Nephron progenitor cell (in vitro differentiated cells): ENCODE data around the gene MND1.

Experiments
- DNase-seq: peaks from one replicate; pipeline ENCODE4 v3.0.0; 2021
- H3K27ac Mint-ChIP-seq: 2 replicates; pipeline ENCODE4 v1.8.0; 2021; ENCODE audit warnings: mild to moderate bottlenecking, moderate library complexity, mixed read lengths
- H3K27me3 Mint-ChIP-seq: 2 replicates; pipeline ENCODE4 v1.8.0; 2021; ENCODE audit warnings: mild to moderate bottlenecking, low read depth, mixed read lengths; ENCODE audit not compliant: poor library complexity
- H3K36me3 Mint-ChIP-seq: 2 replicates; pipeline ENCODE4 v1.8.0; 2021; ENCODE audit warnings: low read depth, mixed read lengths
- H3K4me1 Mint-ChIP-seq: 2 replicates; pipeline ENCODE4 v1.8.0; 2021; ENCODE audit warnings: mixed read lengths
- H3K4me3 Mint-ChIP-seq: 2 replicates; pipeline ENCODE4 v1.8.0; 2021; ENCODE audit warnings: mild to moderate bottlenecking, moderate library complexity, mixed read lengths
- H3K9me3 Mint-ChIP-seq: 2 replicates; pipeline ENCODE4 v1.8.0; 2021; ENCODE audit warnings: mild to moderate bottlenecking, moderate library complexity, mixed read lengths
- CTCF ChIP-seq: fragments of 200-600 bp; sonication (generic); IDR thresholded peaks from 2 replicates; pipeline ENCODE4 v1.5.0; 2021; ENCODE audit warnings: antibody characterized with exemption

The MND1 gene

GRCh38 chr4:153327247-153327646 is 17.2 kb upstream of the MND1 start:
- Mint-ChIP-seq H3K27me3 (peaks cover 4% of the 10 kb centered on the region), H3K9me3 (no peaks in the 10 kb centered on the region), H3K4me3 (no peak overlapping the region), H3K27ac (no peak overlapping the region), H3K4me1 (no peaks in the 10 kb centered on the region), H3K36me3 (peaks cover 34% of the 10 kb centered on the region)
- TF ChIP-seq CTCF, result no peak
- no peak for DNase-seq

DNA sequence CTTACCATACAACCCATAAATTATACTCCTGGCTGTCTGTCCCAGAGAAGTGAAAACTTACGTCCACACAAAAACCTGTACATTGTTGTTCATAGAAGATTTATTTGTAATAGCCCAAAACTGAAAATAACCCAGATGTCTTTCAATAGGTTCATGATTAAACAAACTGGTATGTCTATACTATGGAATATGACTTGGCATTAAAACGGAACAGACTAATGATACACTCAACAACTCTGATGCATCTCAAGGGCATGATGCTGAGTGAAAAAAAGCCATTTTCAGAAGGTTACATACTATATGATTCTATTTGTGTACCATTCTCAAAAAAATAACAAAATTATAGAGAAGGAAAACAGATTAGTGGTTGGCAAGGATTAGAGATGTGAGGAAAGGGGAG is 11.6 kb upstream of the MND1 start:
- no peaks in the 10 kb centered on the region for H3K27me3 Mint-ChIP-seq
- H3K4me3 Mint-ChIP-seq, result no peak overlapping the region
- DNase-seq, result no peak
- H3K36me3 Mint-ChIP-seq, result peaks cover 47% of the 10 kb centered on the region
- no peak overlapping the region for H3K27ac Mint-ChIP-seq
- H3K9me3 Mint-ChIP-seq, result no peaks in the 10 kb centered on the region
- H3K4me1 Mint-ChIP-seq, result no peaks in the 10 kb centered on the region
- no peak for TF ChIP-seq CTCF

- no peak for TF ChIP-seq CTCF
- Mint-ChIP-seq H3K4me1 (no peaks in the 10 kb centered on the region), H3K9me3 (no peaks in the 10 kb centered on the region), H3K27ac (no peak overlapping the region), H3K27me3 (no peaks in the 10 kb centered on the region), H3K4me3 (no peak overlapping the region), H3K36me3 (peaks cover 41% of the 10 kb centered on the region)
- DNase-seq, result no peak
Measured at GRCh38 chr4:153333874-153334273, 10.6 kb upstream of the MND1 start.

DNA sequence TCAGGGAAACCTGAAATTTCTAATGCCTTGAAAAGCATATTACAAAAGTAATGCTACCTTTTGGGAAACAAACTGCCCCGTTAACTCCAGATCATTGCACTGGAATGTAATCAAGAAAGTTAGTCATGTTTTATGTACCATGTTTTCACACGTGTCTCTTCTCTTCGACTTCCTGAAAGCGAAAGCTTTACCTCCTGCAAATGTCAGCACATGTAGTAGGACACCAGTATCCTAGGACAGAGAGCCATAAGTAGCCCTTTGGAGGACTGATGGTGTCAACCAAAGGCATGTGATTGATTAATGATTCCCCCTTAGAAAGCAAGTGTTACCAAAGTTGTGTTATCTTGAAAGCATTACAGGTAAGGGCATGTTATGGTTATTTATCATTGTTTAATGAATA is 8.8 kb upstream of the MND1 start:
- Mint-ChIP-seq H3K27me3 (no peaks in the 10 kb centered on the region), H3K4me3 (no peak overlapping the region), H3K4me1 (no peaks in the 10 kb centered on the region), H3K9me3 (no peaks in the 10 kb centered on the region), H3K36me3 (peaks cover 43% of the 10 kb centered on the region), H3K27ac (no peak overlapping the region)
- TF ChIP-seq CTCF, result no peak
- no peak for DNase-seq

DNA sequence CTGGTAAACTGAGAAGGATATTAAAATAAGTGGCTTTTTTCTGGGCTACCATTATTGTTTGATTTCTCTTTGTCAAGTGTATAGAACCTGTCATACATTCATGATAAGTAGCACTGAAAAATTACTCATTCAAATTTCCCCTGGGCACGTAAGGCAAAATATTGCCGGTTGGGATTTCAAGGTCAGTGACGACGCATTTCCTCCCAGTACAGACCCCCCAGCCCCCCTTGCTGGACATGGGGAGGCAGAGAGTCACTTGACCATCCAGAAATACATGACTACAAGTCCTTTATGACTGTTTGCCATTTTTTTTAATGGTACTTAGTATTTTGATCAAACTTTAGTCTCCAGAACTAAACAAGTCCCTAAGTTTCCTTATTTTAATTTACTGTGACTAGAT is 6.8 kb upstream of the MND1 start:
- Mint-ChIP-seq H3K9me3 (no peaks in the 10 kb centered on the region), H3K36me3 (peaks cover 25% of the 10 kb centered on the region), H3K27ac (no peak overlapping the region), H3K4me1 (peaks cover 5% of the 10 kb centered on the region), H3K27me3 (no peaks in the 10 kb centered on the region), H3K4me3 (no peak overlapping the region)
- TF ChIP-seq CTCF, result no peak
- DNase-seq, result no peak

- Mint-ChIP-seq H3K36me3 (peaks cover 10% of the 10 kb centered on the region), H3K9me3 (no peaks in the 10 kb centered on the region), H3K27me3 (peaks cover 4% of the 10 kb centered on the region), H3K4me3 (no peak overlapping the region), H3K27ac (no peak overlapping the region), H3K4me1 (peaks cover 23% of the 10 kb centered on the region)
- DNase-seq, result no peak
- TF ChIP-seq CTCF, result no peak
Measured at GRCh38 chr4:153341575-153342090, 2.9 kb upstream of the MND1 start.
